Ovary (tissue), 3 donors: ENCODE results near the gene ATAD3B.

Source experiments
- EP300 ChIP-seq: sonication (generic); formaldehyde crosslinking; IDR thresholded peaks from one replicate; pipeline ENCODE4 v1.6.1; 2017; ENCODE audit warnings: antibody characterized with exemption
- POLR2A ChIP-seq: fragments of 450-650 bp; IDR thresholded peaks from one replicate; pipeline ENCODE4 v1.6.1; 2017; ENCODE audit warnings: antibody characterized with exemption, mild to moderate bottlenecking, moderate library complexity
- TF ChIP-seq, protein P1 (sequence below), 3 donors: fragments of 450-650 bp in 2 of 3; fragments of 200-600 bp in 1 of 3; IDR thresholded peaks; one replicate each; pipeline versions ENCODE4 v1.5.1 to v1.8.0; 2016 to 2022; ENCODE audit warnings: antibody characterized with exemption in 3 of 3, mild to moderate bottlenecking in 1 of 3
- donor health status: DM: no; HTN: no; CAD: no.

DNA sequence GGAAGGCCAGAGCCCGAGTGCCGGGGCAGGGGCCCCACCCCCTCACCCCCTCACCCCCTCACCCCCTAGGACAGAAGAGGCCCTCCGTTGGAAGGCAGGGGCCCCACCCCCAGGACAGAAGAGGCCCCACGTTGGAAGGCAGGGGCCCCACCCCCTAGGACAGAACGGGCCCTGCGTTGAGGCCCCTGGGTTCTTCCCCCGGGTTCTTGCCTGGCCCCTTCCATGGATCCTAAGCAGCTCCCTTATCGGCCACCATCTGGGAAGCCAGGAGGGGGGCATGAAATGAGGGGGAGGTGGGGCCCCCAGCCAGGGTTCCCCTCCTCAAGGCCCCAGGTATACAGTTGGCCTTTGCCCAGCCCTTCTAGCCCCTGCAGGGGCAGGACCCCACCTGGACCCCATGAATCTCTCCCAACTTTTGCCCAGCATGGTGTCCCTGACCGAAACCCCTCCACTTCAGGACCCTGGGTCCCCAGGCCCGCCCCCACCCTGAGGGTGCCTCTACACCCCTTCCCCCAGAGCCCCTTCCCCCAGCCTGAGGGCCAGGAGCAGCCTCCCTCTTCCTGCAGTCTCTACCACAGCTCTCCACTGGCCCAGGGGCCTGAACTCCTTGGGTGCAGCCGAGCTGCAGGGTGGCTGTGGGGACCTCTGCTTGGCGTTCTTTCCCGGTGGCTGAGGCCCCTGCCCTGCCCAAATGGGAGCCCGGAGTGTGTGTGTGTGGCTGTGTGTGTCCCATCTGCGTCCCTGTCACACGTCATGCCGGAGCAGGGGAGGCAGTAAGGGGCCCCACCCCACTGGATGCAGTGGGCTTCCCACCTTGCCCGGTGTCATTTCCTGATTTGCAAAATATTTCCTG lies 40.3 kb upstream of the ATAD3B start:
- TF ChIP-seq, protein P1, sequence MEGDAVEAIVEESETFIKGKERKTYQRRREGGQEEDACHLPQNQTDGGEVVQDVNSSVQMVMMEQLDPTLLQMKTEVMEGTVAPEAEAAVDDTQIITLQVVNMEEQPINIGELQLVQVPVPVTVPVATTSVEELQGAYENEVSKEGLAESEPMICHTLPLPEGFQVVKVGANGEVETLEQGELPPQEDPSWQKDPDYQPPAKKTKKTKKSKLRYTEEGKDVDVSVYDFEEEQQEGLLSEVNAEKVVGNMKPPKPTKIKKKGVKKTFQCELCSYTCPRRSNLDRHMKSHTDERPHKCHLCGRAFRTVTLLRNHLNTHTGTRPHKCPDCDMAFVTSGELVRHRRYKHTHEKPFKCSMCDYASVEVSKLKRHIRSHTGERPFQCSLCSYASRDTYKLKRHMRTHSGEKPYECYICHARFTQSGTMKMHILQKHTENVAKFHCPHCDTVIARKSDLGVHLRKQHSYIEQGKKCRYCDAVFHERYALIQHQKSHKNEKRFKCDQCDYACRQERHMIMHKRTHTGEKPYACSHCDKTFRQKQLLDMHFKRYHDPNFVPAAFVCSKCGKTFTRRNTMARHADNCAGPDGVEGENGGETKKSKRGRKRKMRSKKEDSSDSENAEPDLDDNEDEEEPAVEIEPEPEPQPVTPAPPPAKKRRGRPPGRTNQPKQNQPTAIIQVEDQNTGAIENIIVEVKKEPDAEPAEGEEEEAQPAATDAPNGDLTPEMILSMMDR (IDR thresholded peaks at IDR 0.05): no peak
- TF ChIP-seq POLR2A (no peak), EP300 (no peak)
